Fibroblast of lung (primary cell): ENCODE measurements around the gene GNG7. TPM values are rescaled to one million over a fixed set of nuclear protein-coding genes. Genes with fewer than 3 reads are reported as not detected.

Source experiments
- DNase-seq, 2 donors: peaks; one replicate each; pipeline versions ENCODE4 v3.0.0 to v3.0.0-alpha.2; 2010; ENCODE audit warnings: low read depth in 2 of 2
- H2AFZ ChIP-seq: 2 replicates; pipeline ENCODE4 v1.5.1; 2012; ENCODE audit warnings: low read length, control low read depth, inconsistent platforms
- H3K27ac ChIP-seq: 2 replicates; pipeline ENCODE4 v1.5.1; 2011; ENCODE audit warnings: low read length, control low read depth; ENCODE audit not compliant: insufficient read depth
- H3K27me3 ChIP-seq: 2 replicates; pipeline ENCODE4 v1.5.1; 2011; ENCODE audit warnings: mild to moderate bottlenecking, low read length; ENCODE audit not compliant: control insufficient read depth, insufficient read depth
- H3K36me3 ChIP-seq: 2 replicates; pipeline ENCODE4 v1.5.1; 2011; ENCODE audit warnings: low read length; ENCODE audit not compliant: control insufficient read depth, insufficient read depth
- H3K4me1 ChIP-seq: 2 replicates; pipeline ENCODE4 v1.5.1; 2011; ENCODE audit warnings: low read length; ENCODE audit not compliant: control insufficient read depth, insufficient read depth; ENCODE audit errors: extremely low read depth
- H3K4me2 ChIP-seq: 2 replicates; pipeline ENCODE4 v1.5.1; 2011; ENCODE audit warnings: low read length, control low read depth; ENCODE audit not compliant: insufficient read depth; ENCODE audit errors: extremely low read depth
- H3K4me3 ChIP-seq, 4 experiments: fragments of 200-600 bp in 1 of 4; sonication (generic) in 1 of 4; replicated peaks in 1 of 4; 2 replicates each; pipeline ENCODE4 v1.5.1; 2011 to 2016; ENCODE audit warnings: low read length in 4 of 4, low read depth in 3 of 4, mild to moderate bottlenecking in 3 of 4, control low read depth in 2 of 4, inconsistent platforms in 1 of 4, mixed read lengths in 1 of 4; ENCODE audit not compliant: insufficient read depth in 1 of 4; ENCODE audit errors: control extremely low read depth in 1 of 4
- H3K79me2 ChIP-seq: 2 replicates; pipeline ENCODE4 v1.5.1; 2012; ENCODE audit warnings: mild to moderate bottlenecking, low read length, inconsistent platforms; ENCODE audit not compliant: control insufficient read depth, insufficient read depth
- H3K9ac ChIP-seq: 2 replicates; pipeline ENCODE4 v1.5.1; 2011; ENCODE audit warnings: mild to moderate bottlenecking, low read length, control low read depth; ENCODE audit not compliant: insufficient read depth
- H3K9me3 ChIP-seq: 2 replicates; pipeline ENCODE4 v1.5.1; 2012; ENCODE audit warnings: low read depth, low read length; ENCODE audit not compliant: control insufficient read depth, insufficient read depth
- H4K20me1 ChIP-seq: 2 replicates; pipeline ENCODE4 v1.5.1; 2011; ENCODE audit warnings: low read length; ENCODE audit not compliant: control insufficient read depth, insufficient read depth; ENCODE audit errors: extremely low read depth
- EZH2 ChIP-seq: IDR thresholded peaks from 2 replicates; pipeline ENCODE4 v1.5.1; 2012; ENCODE audit warnings: low read length, control low read depth, mild to moderate bottlenecking; ENCODE audit errors: missing control alignments
- polyA plus RNA-seq, 2 donors: library from polyadenylated mRNA; depleted of rRNA in 1 of 2; stranded (reverse) in 1 of 2; unstranded in 1 of 2; fragments of >200 nt; gene quantifications; 2 replicates each; pipeline ENCODE4 v1.2.1, GENCODE V29; 2011 to 2012; ENCODE audit warnings: missing spikeins in 1 of 2
- total RNA-seq: library from RNA; depleted of rRNA; stranded (reverse); fragments of >200 nt; gene quantifications from 2 replicates; pipeline ENCODE4 v1.2.1, GENCODE V29; 2014
- TF ChIP-seq, protein P1 (sequence below), 2 donors: IDR thresholded peaks in 1 of 2; conservative IDR thresholded peaks in 1 of 2; 1 replicate in 1 of 2; 2 replicates in 1 of 2; pipeline ENCODE4 v1.5.1; 2011 to 2012; ENCODE audit warnings: low read length in 2 of 2, control low read depth in 1 of 2, inconsistent platforms in 1 of 2, low read depth in 1 of 2, mild to moderate bottlenecking in 1 of 2

Gene GNG7
- total and polyA plus RNA-seq, 2 donors (not counting 1 experiment from before 2014, with no cell fraction given), result 0.27 to 0.83 TPM

GRCh38 chr19:2503521-2504109 is 198.9 kb downstream of the GNG7 start:
- DNase-seq, result peak; percentile 77 to 85
- no peaks in the 10 kb centered on the region for H4K20me1 ChIP-seq

GRCh38 chr19:2500841-2501261 is 201.6 kb downstream of the GNG7 start:
- Histone ChIP-seq H3K36me3 (no peaks in the 10 kb centered on the region), H3K4me3 (no peak overlapping the region), H3K4me1 (peaks cover 13% of the 10 kb centered on the region), H2AFZ (no peak overlapping the region), H3K4me2 (no peak overlapping the region), H3K27me3 (no peaks in the 10 kb centered on the region), H4K20me1 (no peaks in the 10 kb centered on the region), H3K9ac (no peak overlapping the region), H3K9me3 (no peaks in the 10 kb centered on the region), H3K79me2 (no peaks in the 10 kb centered on the region), H3K27ac (no peak overlapping the region)
- TF ChIP-seq, protein P1, sequence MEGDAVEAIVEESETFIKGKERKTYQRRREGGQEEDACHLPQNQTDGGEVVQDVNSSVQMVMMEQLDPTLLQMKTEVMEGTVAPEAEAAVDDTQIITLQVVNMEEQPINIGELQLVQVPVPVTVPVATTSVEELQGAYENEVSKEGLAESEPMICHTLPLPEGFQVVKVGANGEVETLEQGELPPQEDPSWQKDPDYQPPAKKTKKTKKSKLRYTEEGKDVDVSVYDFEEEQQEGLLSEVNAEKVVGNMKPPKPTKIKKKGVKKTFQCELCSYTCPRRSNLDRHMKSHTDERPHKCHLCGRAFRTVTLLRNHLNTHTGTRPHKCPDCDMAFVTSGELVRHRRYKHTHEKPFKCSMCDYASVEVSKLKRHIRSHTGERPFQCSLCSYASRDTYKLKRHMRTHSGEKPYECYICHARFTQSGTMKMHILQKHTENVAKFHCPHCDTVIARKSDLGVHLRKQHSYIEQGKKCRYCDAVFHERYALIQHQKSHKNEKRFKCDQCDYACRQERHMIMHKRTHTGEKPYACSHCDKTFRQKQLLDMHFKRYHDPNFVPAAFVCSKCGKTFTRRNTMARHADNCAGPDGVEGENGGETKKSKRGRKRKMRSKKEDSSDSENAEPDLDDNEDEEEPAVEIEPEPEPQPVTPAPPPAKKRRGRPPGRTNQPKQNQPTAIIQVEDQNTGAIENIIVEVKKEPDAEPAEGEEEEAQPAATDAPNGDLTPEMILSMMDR (conservative IDR thresholded peaks at IDR 0.05 in 1 of 2, IDR thresholded peaks at IDR 0.05 in 1 of 2; ENCODE audit: low read depth in 1 of 2, low read length in 2 of 2), result no peak
- no peak for TF ChIP-seq EZH2
- DNase-seq, result no peak

More at GRCh38 chr19:2503521-2504109, 198.9 kb downstream of the GNG7 start:
- TF ChIP-seq, protein P1 (conservative IDR thresholded peaks at IDR 0.05 in 1 of 2, IDR thresholded peaks at IDR 0.05 in 1 of 2; ENCODE audit: low read depth in 1 of 2, low read length in 2 of 2), result no peak
- TF ChIP-seq EZH2, result no peak
- Histone ChIP-seq H3K9ac (no peak overlapping the region), H3K9me3 (no peaks in the 10 kb centered on the region), H3K27ac (peak overlapping the region; percentile 75), H2AFZ (no peak overlapping the region), H3K79me2 (no peaks in the 10 kb centered on the region), H3K36me3 (no peaks in the 10 kb centered on the region), H3K4me2 (peak overlapping the region; percentile 44), H3K27me3 (no peaks in the 10 kb centered on the region), H3K4me3 (no peak overlapping the region), H3K4me1 (peaks cover 10% of the 10 kb centered on the region)

- Histone ChIP-seq H3K79me2 (no peaks in the 10 kb centered on the region), H3K27me3 (no peaks in the 10 kb centered on the region), H2AFZ (no peak overlapping the region), H3K27ac (no peak overlapping the region), H3K4me1 (peaks cover 14% of the 10 kb centered on the region), H3K4me3 (no peak overlapping the region), H3K36me3 (no peaks in the 10 kb centered on the region), H3K9ac (no peak overlapping the region), H3K4me2 (no peak overlapping the region), H3K9me3 (no peaks in the 10 kb centered on the region), H4K20me1 (no peaks in the 10 kb centered on the region)
- TF ChIP-seq EZH2, result no peak
- TF ChIP-seq, protein P1 (conservative IDR thresholded peaks at IDR 0.05 in 1 of 2, IDR thresholded peaks at IDR 0.05 in 1 of 2; ENCODE audit: low read depth in 1 of 2, low read length in 2 of 2), result no peak
- DNase-seq, result no peak
Observed at GRCh38 chr19:2500156-2500555, 202.3 kb downstream of the GNG7 start.
